ENCODE results near the gene PRKCH.

The PRKCH gene

DNA sequence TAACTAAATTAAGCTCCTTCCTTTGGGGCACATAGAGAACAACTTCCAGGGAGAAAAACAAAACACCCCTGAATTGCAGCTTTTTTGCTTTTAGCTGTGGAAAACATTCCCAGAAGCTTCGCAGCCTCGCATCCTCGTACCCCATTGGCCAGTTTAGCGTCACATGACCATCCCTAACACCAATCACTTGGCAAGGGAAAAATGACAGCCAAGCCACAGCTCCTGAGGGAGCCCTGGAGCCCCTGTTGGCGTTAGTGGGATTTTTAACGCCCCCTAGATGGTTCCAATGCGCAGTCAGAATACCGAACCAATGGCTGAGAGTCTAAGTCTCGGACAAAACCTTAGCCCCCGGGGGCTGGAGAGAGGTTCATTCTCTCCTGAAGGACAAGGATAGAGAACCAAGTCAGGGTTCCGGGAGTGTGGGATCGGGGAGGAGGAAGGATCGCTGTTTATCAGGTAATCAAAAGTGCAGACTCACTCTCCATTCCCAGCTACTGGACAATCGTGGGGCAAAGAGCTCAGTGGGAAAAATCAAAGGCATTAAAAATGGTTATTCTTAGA is 238.3 kb downstream of the PRKCH start:
- DNase-seq, result no peak

DNA sequence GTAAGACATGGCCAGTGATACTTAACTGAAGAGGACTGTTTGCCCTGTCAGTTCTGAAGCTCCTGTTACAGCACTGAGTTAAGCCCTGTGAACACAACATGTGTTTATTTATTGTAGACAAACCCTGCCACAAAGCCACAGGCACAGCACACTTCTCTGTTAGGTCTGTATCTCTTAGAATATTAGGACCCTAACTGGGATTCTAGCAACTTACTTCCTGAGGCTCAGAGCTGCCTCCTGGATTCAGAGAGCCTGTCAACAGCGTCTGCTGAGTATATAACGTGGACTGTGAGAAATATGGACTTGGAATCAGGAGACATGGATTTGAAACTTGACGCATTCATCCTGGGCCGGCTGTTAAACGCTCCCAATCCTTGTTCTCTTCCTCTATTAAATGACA is 238.9 kb downstream of the PRKCH start:
- DNase-seq, result no peak

DNA sequence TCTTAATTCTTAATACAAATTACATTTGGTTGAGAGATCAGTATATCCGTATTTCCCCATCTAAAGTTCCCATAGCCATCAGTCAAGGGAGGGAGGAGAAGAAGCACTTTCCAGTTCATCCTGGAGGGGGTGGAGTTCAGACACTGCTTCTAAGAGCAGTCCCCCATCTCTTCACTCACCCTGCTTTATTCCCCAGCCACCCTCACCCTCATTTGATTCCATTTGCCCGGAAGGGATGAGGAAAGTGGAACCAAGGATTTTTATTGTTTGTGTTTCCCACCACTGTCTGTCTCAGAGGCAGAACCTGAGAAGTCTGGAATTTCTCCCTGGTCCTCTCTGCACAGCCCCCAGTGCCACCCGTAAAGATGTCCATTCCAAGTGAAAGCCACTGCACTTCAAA is 239.7 kb downstream of the PRKCH start:
- no peak for DNase-seq

DNA sequence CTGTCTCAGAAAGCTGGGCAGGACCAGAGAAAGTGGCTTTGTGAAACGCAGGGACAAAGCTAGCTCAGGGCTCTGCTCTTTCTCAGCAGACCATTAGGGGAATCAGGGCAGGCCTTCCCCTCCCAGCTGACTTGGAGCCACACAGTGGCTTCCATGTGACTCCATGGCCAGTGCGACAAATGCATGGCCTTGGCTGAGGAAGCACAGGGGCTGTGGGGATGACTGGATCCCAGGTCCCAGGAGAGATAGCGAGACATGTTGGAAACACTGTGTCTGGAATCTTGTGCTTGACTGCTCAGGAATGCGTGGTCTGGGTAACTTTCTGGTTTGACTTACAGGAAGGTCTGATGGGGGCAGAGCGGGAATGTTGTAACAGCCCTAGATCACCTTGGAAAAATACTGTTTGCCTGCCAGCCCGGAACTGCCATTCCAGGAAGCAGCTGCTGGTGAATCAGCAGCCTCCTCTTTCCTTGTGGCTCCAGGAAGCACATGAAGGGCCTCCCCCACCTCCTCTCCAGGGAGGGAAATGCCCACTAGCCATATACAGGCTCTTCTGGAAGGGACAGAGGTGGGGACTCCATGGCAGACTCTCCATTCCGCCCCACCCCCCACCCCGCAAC is 240.4 kb downstream of the PRKCH start:
- no peak for DNase-seq

DNA sequence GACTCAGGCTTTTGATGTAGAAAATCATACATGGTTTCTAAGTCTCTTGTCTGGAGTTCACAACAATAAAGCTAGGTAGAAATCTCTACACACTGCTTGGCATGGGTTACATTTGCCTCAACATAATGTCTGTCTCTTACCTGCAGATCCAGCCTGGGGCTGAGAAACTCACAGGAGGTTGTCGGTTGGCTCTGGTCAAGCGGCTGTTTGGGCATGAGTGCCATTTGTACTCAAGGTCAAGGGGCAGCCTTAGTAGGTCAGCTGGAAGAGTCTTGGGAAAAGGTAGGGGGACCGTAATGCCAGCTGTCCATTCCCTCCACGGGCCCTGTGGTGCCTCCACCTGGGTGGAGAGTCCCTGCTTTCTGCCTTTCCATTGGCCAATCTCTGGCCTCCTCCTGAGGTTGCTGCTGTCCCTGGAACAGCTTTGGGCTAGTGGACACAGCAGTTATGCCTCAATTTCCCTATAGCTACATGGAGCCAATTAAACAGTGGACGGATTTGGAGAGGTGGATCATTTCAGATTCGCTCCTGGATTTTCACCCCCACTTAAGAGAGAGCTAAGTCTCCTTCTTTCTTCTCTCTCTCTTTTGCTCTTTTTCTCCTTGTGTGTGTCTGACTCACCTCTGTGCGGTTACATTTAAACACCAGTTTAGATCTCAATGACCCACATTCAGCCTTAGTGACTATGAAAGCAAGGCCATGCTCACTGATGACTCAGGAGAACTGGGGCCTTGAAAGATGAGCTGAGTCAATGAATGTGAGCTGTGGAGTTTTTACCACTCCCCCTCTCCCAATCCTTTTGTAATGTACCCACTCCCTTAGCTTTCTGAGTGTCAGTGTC is 241.2 kb downstream of the PRKCH start:
- no peak for DNase-seq

DNA sequence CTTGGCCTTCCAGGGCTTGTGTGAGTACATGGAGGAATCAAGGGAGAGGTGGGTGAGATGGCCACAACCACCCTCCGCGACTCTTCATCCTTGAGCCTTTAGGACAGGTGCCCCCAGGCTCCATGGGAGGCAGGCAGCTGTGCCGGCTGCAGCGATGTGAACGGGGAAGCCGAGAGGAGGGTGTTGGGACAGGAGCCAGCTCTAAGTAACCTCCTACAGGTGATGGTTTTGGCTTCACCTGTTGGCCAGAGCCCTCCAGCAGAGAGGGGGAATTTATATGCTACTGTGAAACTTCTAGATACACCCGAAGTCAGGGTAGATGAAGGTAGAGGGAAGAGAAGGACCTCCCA is 241.8 kb downstream of the PRKCH start:
- no peak for DNase-seq

DNA sequence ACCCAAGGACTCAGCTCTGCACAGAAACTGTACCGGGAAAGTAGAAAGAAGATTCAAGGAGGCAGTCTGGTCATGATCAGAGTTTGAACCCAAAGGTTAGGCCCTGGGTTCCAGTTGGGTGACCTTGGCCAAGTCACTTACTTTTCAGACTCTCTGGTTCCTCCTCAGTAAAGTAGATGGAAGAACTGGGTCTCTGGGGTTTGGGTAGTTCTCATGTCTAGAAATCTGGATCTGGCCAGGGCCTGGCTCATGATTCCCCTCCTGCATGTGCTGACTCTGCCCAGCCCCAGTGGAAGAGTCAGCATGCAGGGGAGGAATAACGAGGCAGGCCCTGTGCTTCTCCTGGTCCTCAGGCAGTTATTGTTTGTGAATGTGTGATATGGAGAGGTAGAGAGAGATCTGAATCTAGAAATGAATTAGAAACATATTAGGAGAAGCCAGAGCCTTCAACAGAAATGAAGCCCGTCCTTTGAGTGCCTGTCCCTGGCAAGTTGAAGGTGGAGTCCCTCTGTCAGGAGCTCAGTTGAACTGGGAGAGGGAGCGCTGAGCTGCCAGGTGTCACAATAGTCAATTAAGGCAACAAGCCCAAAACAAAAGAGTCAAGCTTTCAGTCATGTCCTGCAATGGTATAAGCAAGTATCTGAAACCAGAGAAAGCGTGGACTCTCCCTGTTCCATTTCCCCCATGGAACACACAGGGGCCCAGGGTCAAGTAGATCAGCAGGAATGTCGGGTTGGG is 242.7 kb downstream of the PRKCH start:
- DNase-seq, result no peak

DNA sequence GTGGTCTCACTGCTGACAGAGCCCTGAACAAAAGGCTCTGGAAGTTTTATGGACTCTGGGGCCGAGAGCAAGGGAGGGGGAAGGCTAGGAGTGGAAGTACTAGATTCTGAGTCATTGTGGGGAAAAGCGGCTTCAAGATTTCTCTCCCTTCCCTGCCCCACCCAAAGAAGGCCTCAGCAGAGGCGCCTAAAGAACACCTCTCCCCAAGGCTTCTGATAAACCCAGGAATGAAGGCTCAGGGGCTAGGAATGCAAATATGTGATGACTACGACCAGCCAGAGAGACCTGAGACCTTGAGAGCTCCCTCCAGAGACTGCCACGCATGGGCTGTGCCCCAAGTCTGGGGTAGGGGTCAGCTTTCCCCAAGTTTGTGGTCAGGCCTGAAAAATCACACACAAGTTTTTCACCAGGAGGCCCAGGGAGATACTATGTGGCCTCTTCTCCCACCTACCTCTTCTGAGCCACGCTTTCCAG is 243.3 kb downstream of the PRKCH start:
- DNase-seq, result no peak

DNA sequence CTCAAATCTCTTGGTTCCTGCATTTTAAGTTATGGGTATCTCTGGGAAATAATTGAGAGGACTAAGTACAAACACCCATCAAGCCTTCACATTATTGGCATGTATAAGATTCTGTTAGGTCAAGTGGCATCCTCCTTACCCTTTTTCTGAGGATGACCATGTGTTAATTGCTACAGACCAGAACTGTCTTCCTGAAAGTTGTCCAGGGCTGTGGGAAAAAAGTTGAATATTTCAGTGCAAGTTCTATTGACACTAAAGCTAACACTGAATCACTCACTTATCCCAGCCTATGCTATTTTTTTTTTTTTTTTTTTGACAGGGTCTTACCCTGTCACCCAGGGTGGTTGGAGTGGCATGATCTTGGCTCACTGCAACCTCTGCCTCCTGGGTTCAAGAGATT is 243.8 kb downstream of the PRKCH start:
- DNase-seq, result no peak

DNA sequence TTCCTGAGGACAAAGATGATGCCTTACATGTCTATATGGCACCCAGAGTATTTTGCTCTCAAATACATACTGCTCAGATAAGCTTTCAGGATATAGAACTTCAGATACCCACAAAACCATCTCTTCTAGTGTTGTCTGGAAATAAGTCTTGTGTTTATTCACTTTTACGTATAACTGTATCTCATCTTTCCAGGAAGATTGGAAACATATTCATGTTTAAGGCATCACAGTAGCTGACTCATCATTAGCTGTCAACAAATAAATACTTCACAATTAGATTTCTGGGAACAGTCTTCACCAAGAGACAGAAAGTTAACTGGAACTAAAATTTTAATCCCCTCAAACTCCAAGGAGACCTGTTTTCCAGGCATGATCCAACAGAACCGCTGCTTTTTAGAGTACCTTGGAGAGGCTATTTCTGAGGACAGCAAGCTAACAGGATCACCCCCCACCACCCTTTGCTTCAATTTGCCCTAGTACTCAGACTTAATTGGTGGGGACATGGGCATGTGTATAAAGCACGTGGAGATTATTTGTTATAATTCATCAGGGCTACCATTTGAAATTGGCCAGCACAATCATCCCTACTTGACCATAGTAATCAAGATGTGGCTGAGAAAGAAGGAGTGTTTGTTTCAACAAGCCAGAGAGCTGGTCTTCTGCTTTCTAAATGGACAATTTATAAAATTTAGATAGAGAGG is 244.6 kb downstream of the PRKCH start:
- no peak for DNase-seq

DNA sequence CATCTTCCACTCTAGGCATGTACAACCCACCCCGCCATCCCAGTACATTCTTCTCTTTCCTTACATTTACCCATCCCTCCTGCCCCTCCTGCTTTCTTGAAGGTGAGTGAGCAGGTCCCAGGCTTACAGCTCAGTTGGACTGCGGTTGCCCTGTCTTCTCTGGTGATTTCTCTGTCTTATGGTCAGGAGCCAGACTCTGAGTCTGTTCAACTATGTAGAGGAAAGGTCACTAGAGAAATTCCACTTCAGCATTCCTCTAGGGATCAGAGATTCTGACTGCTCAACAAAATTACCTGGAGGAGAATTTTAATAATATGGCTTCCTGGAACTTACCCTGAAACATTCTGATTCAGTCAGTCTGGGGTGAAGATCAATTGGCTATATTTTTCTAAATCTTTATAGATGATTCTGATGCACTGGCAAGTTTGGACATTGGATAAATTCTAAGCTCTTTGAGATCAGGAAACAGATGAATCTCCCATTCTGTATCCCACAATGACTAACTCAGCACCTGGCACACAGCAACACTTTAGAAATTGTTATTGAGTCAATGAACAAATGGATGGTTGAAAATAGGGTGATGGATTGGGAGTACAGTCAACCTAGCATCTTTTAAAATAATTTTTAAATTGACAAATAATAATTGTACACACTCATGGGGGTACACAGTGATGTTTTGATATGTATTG is 245.3 kb downstream of the PRKCH start:
- DNase-seq, result no peak

DNA sequence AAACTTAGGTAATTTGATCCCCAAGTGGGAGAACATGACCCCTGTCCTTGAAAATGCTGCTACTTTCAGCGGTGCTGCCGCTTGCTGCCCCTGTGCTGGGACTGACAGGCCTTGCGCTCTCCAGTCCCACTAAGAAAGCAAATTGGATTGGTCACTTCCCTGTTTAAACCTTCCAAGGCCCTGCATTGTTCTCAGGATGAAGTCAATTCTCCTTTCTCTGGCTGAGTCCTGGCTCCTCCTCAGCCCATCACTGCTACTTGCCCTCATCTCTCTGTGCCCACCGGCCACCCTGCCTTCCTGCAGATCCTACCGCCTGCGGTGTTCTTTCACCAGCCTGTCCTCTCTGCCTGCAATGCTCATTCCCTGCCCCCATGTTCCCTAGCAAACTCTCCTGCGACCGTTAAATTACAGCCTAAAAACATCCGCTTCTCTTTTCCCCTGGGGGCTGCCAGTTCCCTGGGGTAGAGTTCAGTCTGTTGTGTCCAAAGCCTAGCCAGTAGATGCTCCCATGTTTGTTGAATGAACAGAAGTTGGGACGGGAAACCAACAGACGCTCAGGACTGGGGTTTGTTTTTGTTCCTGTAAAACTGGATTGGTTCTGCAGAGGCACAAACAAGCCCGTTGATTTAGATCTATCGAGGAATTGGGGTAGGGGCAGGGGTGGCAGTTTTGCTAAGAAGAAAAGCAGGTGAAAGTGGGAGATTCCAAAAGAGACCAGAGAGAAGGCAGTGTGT is 246.6 kb downstream of the PRKCH start:
- no peak for DNase-seq

DNA sequence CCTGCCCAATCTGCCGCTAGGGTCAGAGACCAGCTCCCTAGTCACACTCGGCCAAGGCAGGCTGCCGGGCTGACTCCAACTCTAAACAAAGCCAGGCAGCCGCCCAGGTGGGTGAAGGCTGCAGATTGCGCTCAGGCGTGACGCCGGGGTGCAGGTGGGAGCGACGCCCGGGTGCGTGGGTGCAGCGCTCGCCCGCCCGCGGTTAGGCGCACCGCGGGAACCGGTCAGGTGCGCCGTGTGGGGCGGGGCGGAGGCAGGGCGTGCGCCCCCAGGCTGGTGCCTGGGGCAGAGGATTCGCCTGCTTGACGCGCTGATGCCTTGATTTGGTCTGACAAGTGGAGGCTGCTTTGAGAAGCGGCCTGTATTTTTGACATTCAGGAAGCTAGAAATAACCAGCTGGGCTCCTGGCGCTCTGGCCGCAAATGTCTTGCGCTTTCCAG is 247.2 kb downstream of the PRKCH start:
- DNase-seq, result peak; percentile 52

DNA sequence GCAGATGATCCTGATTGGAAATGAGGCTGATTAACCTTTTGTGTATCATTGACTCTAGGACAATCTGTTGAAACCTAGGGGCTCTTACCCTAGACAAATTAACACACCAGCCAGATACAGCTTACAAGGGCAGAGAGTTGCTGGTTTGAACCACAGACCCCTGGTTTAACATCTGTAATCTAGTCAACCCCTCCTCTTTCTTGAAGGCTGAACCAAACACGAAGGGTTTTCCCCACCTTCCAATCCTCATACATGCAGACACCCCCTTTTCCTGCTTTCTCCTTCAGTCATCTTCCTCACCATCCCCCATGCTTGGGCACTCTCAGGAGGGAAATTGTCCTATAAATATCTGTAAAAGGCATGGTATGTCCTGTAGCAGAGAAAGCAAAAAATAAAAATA is 247.9 kb downstream of the PRKCH start:
- no peak for DNase-seq

DNA sequence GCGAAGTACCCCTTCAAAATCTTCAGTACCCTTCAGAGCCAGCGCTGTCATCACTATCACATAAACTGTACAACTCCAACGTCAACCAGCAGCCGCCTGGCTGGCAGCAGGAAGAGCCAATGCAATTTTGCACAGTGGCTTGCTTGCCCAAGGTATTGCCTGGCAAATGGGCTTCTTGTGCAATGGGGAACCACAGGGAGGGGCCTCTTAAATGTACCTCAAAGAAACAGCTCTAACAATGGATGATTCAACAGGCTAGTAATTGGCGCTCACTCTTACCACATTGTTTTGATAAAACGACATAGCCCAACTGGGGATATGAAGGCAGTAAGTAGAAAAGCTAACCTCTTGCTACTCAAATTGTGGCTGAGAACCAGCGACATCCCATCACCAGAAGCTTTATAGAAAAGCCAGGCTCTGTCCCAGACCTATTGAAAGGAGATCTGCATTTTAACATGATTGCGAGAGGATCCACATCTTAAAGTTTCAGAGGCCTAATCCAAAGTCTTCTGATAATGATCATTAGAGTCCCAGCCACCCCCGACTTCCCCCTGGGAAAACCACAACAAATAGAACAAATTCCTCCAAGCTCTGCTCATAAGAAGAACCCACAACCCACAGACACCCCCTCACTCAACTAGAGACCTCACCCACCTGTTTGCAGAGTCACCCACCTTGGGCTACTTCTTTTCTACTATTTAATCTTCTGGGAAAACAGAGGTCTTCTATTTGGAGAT is 248.6 kb downstream of the PRKCH start:
- no peak for DNase-seq

DNA sequence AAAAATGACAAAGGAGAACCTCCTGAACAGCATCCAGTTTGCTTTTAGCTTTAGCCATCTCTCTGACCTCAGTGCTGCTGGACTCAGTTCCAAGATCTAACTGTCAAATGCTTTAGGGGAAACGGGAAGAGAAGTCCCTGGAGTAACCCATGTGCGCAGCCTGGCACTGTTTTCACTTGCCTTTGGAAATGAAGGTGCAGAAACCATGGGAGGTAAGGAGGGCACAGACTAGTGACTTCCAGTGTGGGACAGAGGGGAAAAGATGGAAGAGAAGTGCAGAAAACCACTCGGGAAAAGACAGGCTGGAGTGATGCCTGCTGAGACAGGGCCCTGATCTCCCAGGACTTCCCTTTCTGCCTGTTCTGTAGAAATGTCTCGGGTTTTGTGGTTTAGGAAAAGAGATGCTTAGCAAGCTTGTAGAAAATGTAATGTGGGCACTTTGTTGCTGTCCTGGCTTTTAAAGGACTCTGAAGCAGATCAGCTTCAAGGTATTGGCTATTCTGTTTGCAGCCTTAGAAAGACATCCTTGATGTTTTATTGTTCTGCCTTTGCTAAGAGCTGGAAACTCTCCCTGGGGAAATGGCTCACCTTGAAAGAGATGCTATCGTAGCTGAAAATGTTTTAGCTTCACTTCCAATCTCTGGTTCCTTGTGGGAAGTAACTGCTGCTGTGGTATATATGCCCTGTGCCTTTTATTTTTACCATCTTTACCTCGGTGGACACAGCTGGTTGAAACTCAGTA is 249.3 kb downstream of the PRKCH start:
- DNase-seq, result no peak

DNA sequence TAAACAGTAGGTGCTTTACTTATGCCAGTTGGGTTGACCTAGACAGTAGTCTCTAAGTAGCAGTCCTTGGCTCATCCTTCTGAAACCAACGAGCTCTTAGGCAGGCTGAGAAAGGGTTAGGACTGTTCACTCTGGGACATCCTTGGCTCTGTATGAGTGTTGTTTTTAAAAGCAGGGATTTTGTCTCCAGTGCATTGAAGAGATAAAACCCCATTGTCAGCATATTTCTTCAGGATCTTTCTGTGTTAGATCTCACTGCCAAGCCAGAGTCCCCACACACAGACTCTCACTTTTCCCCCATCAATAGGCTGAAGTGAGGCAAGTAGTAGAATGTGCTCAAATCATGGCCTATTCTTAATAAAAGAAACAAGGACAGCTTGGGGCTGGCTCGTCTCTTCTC is 250.5 kb downstream of the PRKCH start:
- no peak for DNase-seq

DNA sequence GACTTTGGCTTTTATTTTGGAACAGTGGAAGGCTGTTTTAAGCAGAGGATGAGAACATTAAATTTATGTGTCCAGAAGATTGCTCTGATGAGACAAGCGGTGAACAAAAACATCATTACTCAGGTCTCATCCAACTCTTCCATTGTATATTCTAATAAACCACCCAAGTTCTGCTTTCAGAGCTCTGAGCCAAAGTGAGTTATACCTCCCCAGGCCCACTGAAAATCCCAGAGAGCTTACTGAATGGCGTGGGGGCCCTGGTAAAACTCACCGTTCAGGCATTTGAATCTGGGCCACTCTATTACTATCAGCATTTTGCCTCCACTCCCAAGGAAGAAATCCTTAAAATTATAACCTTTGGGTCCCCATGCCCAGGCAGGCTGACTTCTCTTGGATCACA is 251.9 kb downstream of the PRKCH start:
- DNase-seq, result no peak

DNA sequence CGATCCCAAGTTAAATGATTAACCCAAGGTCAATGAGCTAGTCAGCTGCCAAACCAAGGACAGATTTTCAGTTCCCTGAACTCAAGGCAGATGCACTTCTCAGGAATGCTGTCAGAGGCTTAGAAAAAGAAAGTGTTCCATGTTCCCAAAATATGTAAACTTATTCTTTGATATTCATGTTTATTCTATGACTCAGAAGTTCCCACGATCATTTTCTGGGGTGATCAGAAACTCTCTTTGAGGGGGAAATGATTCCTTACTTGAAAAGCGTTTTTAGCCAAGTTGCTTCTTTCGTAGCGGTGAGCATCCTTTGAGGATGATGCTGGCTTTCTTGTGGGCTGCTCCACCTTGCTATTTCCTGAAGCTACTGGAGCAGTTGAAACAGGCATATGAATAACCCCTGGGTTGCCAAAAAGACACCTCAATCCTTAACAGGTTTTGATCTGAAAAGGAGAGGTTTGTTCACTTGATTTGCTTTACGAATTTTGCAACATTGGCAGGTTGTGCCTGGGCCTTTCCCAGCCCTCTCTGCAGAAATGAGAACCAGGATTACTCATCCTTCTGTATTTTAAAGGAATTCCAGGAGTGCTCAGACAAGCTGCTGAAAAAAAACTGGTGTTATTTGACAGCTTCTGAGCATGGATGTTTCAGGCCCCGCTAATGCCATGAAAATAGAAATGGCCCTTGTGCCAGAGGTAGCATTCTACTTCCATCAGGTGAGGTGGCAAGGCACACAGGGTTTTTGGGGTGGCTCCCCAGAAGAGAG is 252.6 kb downstream of the PRKCH start:
- no peak for DNase-seq

DNA sequence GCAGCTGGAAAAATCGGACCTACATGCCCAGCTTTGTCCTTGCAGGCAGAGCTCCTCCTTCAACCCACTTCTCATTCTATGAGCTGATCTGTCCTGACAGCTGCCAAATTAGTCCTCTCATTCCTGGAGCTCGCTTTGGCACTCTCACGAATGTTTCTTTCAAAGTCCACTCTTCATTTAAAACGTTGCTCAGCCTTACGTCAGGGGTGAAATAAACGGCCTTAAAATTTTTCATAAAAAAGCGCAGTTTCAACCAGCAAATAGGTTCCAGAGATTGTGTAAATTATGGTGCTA is 253.1 kb downstream of the PRKCH start:
- DNase-seq, result no peak
